Neural cell (in vitro differentiated cells): Measurements from ENCODE around the gene HSD17B14. TPM values are rescaled to one million over a fixed set of nuclear protein-coding genes. Genes with fewer than 3 reads are reported as not detected.
A peak's percentile ranks its signal among the peaks of the same experiment; 100 is the strongest.

Source experiments
- H2AFZ ChIP-seq: fragments of 200-600, 300-800 bp; sonication (generic), shearing (Covaris generic); 2 replicates; pipeline ENCODE4 v1.6.0; 2014; ENCODE audit warnings: low read depth, mild to moderate bottlenecking, antibody characterized with exemption, low read length, moderate library complexity
- H3F3A ChIP-seq: fragments of 200-600 bp; shearing (Covaris generic); 2 replicates; pipeline ENCODE4 v1.6.1; 2016; ENCODE audit warnings: mild to moderate bottlenecking, moderate library complexity, mixed read lengths, antibody characterized with exemption, low read length; ENCODE audit not compliant: insufficient read depth, poor library complexity, severe bottlenecking
- H3K27ac ChIP-seq: fragments of 200-600, 300-800 bp; sonication (generic), shearing (Covaris generic); 2 replicates; pipeline ENCODE4 v1.5.1; 2014; ENCODE audit warnings: mild to moderate bottlenecking, low read length, moderate library complexity
- H3K27me3 ChIP-seq: fragments of 300-800, 200-600 bp; sonication (generic), shearing (Covaris generic); 2 replicates; pipeline ENCODE4 v1.6.0; 2014; ENCODE audit warnings: mild to moderate bottlenecking, low read depth, low read length, moderate library complexity; ENCODE audit not compliant: insufficient read depth
- H3K36me3 ChIP-seq: fragments of 300-800, 200-600 bp; sonication (generic), shearing (Covaris generic); 2 replicates; pipeline ENCODE4 v1.5.1; 2014; ENCODE audit warnings: mild to moderate bottlenecking, antibody characterized with exemption, low read length, moderate library complexity; ENCODE audit not compliant: insufficient read depth
- H3K4me2 ChIP-seq: fragments of 300-800, 200-600 bp; sonication (generic), shearing (Covaris generic); 2 replicates; pipeline ENCODE4 v1.6.0; 2014; ENCODE audit warnings: mild to moderate bottlenecking, low read length
- H3K4me3 ChIP-seq: fragments of 300-800, 200-600 bp; sonication (generic), shearing (Covaris generic); 2 replicates; pipeline ENCODE4 v1.5.1; 2014; ENCODE audit warnings: mild to moderate bottlenecking, low read length, moderate library complexity
- H3K79me2 ChIP-seq: fragments of 200-600 bp; shearing (Covaris generic); replicated peaks from 2 replicates; pipeline ENCODE4 v1.6.0; 2014; ENCODE audit warnings: mild to moderate bottlenecking, low read length, moderate library complexity; ENCODE audit not compliant: insufficient read depth
- H3K9ac ChIP-seq: fragments of 300-800, 200-600 bp; sonication (generic), shearing (Covaris generic); 2 replicates; pipeline ENCODE4 v1.6.1; 2016; ENCODE audit warnings: mild to moderate bottlenecking, low read length, mixed read lengths
- H3K9me2 ChIP-seq: fragments of 200-600 bp; shearing (Covaris generic); 2 replicates; pipeline ENCODE4 v1.6.1; 2016; ENCODE audit warnings: mild to moderate bottlenecking, low read length, mixed read lengths; ENCODE audit not compliant: insufficient read depth
- H3K9me3 ChIP-seq: fragments of 200-600, 300-800 bp; sonication (generic), shearing (Covaris generic); 2 replicates; pipeline ENCODE4 v1.6.1; 2016; ENCODE audit warnings: mild to moderate bottlenecking, mixed run types, low read length, moderate library complexity, mixed read lengths
- H4K20me1 ChIP-seq: fragments of 200-600 bp; shearing (Covaris generic); 2 replicates; pipeline ENCODE4 v1.6.1; 2016; ENCODE audit warnings: mild to moderate bottlenecking, mixed run types; ENCODE audit not compliant: insufficient read depth
- CTCF ChIP-seq: fragments of 450-650 bp; IDR thresholded peaks from 2 replicates; pipeline ENCODE4 v1.5.1; 2014; ENCODE audit warnings: antibody characterized with exemption, mild to moderate bottlenecking, moderate library complexity; ENCODE audit not compliant: poor library complexity, severe bottlenecking
- EP300 ChIP-seq: fragments of 450-650 bp; conservative IDR thresholded peaks from 2 replicates; pipeline ENCODE4 v1.6.1; 2014; ENCODE audit warnings: antibody characterized with exemption, mild to moderate bottlenecking, moderate library complexity; ENCODE audit not compliant: poor library complexity, severe bottlenecking
- EZH2 ChIP-seq: fragments of 200-600, 300-800 bp; shearing (Covaris generic), sonication (generic); IDR thresholded peaks from 2 replicates; pipeline ENCODE4 v1.6.1; 2014; ENCODE audit warnings: antibody characterized with exemption, low read length, borderline replicate concordance, mild to moderate bottlenecking; ENCODE audit not compliant: insufficient read depth, poor library complexity, severe bottlenecking
- MXI1 ChIP-seq: fragments of 450-650 bp; conservative IDR thresholded peaks from 2 replicates; pipeline ENCODE4 v1.6.1; 2014; ENCODE audit warnings: antibody characterized with exemption, mild to moderate bottlenecking; ENCODE audit not compliant: poor library complexity, severe bottlenecking
- POLR2AphosphoS5 ChIP-seq: IDR thresholded peaks from 2 replicates; pipeline ENCODE4 v1.6.1; 2012
- RAD21 ChIP-seq: fragments of 450-650 bp; conservative IDR thresholded peaks from 2 replicates; pipeline ENCODE4 v1.6.1; 2014; ENCODE audit warnings: antibody characterized with exemption, mild to moderate bottlenecking, moderate library complexity
- REST ChIP-seq: IDR thresholded peaks from 2 replicates; pipeline ENCODE4 v1.6.1; 2012; ENCODE audit warnings: borderline replicate concordance
- SMC3 ChIP-seq: fragments of 450-650 bp; conservative IDR thresholded peaks from 2 replicates; pipeline ENCODE4 v1.6.1; 2014; ENCODE audit warnings: antibody characterized with exemption, mild to moderate bottlenecking, moderate library complexity; ENCODE audit not compliant: poor library complexity
- TAF1 ChIP-seq: IDR thresholded peaks from 2 replicates; pipeline ENCODE4 v1.6.1; 2012; ENCODE audit warnings: low read depth
- polyA minus RNA-seq: library from RNA; depleted of rRNA, polyadenylated mRNA; stranded (reverse); fragments of >200 nt; gene quantifications from 2 replicates; pipeline ENCODE4 v1.2.3, GENCODE V29; 2014
- polyA plus RNA-seq: library from polyadenylated mRNA; depleted of rRNA; stranded (reverse); fragments of >200 nt; gene quantifications from 2 replicates; pipeline ENCODE4 v1.2.3, GENCODE V29; 2014

The HSD17B14 gene
- 0.40 and 0.44 TPM in 2 replicates for polyA plus RNA-seq
- polyA minus RNA-seq, result not detected in 2 replicates

- TF ChIP-seq TAF1, result no peak
- TF ChIP-seq SMC3, result peak; percentile 17
- no peak for TF ChIP-seq POLR2AphosphoS5
- TF ChIP-seq EP300, result no peak
- H3K27ac ChIP-seq, result no peak within 1 kb of the TSS
- H3K9me2 ChIP-seq, result no peaks in the 10 kb centered on the region
- no peaks in the 10 kb centered on the region for H3F3A ChIP-seq
- H2AFZ ChIP-seq, result peak within 1 kb of the TSS; percentile 43
- H3K27me3 ChIP-seq, result no peaks in the 10 kb centered on the region
- no peaks in the 10 kb centered on the region for H3K36me3 ChIP-seq
- H4K20me1 ChIP-seq, result no peaks in the 10 kb centered on the region
- H3K79me2 ChIP-seq, result no peaks in the 10 kb centered on the region
- H3K9me3 ChIP-seq, result no peaks in the 10 kb centered on the region
- H3K9ac ChIP-seq, result peak within 1 kb of the TSS; percentile 49
- H3K4me2 ChIP-seq, result no peak within 1 kb of the TSS
- peak within 1 kb of the TSS; percentile 54 for H3K4me3 ChIP-seq
These were observed at the start of gene HSD17B14 for GRCh38 chr19:48836089-48837017. HSD17B14 (minus strand) TSS chr19:48836491; CDS start chr19:48836411, 80 bp downstream.

- Histone ChIP-seq H3F3A (no peaks in the 10 kb centered on the region), H3K9ac (no peak overlapping the region), H4K20me1 (no peaks in the 10 kb centered on the region), H3K27ac (no peak overlapping the region), H3K4me3 (no peak overlapping the region), H3K9me3 (no peaks in the 10 kb centered on the region), H3K4me2 (no peak overlapping the region), H3K36me3 (no peaks in the 10 kb centered on the region), H2AFZ (no peak overlapping the region), H3K79me2 (no peaks in the 10 kb centered on the region), H3K27me3 (no peaks in the 10 kb centered on the region), H3K9me2 (no peaks in the 10 kb centered on the region)
- no peak for TF ChIP-seq EP300
- no peak for TF ChIP-seq POLR2AphosphoS5
- TF ChIP-seq SMC3, result no peak
- no peak for TF ChIP-seq EZH2
- TF ChIP-seq RAD21, result no peak
- no peak for TF ChIP-seq MXI1
- no peak for TF ChIP-seq CTCF
- no peak for TF ChIP-seq REST
- TF ChIP-seq TAF1, result no peak
These were observed 47.4 kb upstream of the HSD17B14 start for GRCh38 chr19:48883726-48884125.
